GM12878 (cell line): ENCODE results near the gene GVQW3. TPM values are rescaled to one million over a fixed set of nuclear protein-coding genes. Genes with fewer than 3 reads are reported as not detected.

Experiments used
- ATAC-seq: fragments of 200-7000 bp; cut with Tn5 transposase; 3 replicates; pipeline ENCODE4 v1.9.1; 2020; ENCODE audit warnings: mild to moderate bottlenecking, moderate library complexity
- BruUV-seq: library from RNA; stranded (reverse); fragments of 400-500 nt; replicated peaks from 2 replicates; lab custom pipeline; 2021; lab: Mats Ljungman, UMichigan
- CTCF ChIA-PET: fragments of 300-600 bp; sonication (Branson Sonifier 250); formaldehyde crosslinking; extraction: SDS; loops from one replicate; lab custom pipeline; 2021; ENCODE audit warnings: inconsistent platforms; lab: Yijun Ruan, JAX
- POLR2A ChIA-PET: fragments of 350-600 bp; formaldehyde crosslinking; extraction: SDS; loops from one replicate; lab custom pipeline; 2021; ENCODE audit warnings: inconsistent platforms; lab: Charles Lee
- RAD21 ChIA-PET: fragments of 300-600 bp; sonication (Branson Sonifier 250); formaldehyde crosslinking; loops from one replicate; lab custom pipeline; 2023; ENCODE audit warnings: antibody characterized with exemption; ENCODE audit not compliant: unreplicated experiment; lab: Charles Lee
- SMC1A ChIA-PET: fragments of 300-600 bp; sonication (Branson Sonifier 250); formaldehyde crosslinking; loops from one replicate; lab custom pipeline; 2023; ENCODE audit not compliant: unreplicated experiment, uncharacterized antibody; lab: Charles Lee
- DNase-seq: peaks from one replicate; pipeline ENCODE4 v3.0.0-alpha.2; 2011; ENCODE audit warnings: low read depth, low spot score
- FAIRE-seq: peaks from 3 replicates; lab custom pipeline; 2011; peaks lifted over from hg19 to GRCh38; lab: Jason Lieb, UNC
- H2AFZ ChIP-seq: 2 replicates; pipeline ENCODE4 v1.6.0; 2011; ENCODE audit warnings: low read depth, low read length, control low read depth; ENCODE audit not compliant: control insufficient read depth
- H3K27ac ChIP-seq: 2 replicates; pipeline ENCODE4 v1.5.1; 2011; ENCODE audit warnings: control low read depth; ENCODE audit not compliant: control insufficient read depth, insufficient read depth
- H3K27me3 ChIP-seq, 2 experiments: replicated peaks in 1 of 2; 2 replicates each; pipeline versions ENCODE4 v1.6.0 to v1.6.1; 2011; ENCODE audit warnings: low read length in 1 of 2; ENCODE audit not compliant: control insufficient read depth in 2 of 2, insufficient read depth in 2 of 2
- H3K36me3 ChIP-seq, 2 experiments: 2 replicates each; pipeline ENCODE4 v1.5.1; 2011; ENCODE audit warnings: low read length in 1 of 2; ENCODE audit not compliant: control insufficient read depth in 2 of 2, insufficient read depth in 2 of 2
- H3K4me1 ChIP-seq: 2 replicates; pipeline ENCODE4 v1.6.1; 2011; ENCODE audit warnings: mild to moderate bottlenecking, low read length, moderate library complexity, mixed read lengths; ENCODE audit not compliant: control insufficient read depth, insufficient read depth
- H3K4me2 ChIP-seq: 2 replicates; pipeline ENCODE4 v1.6.0; 2011; ENCODE audit warnings: control low read depth; ENCODE audit not compliant: control insufficient read depth, insufficient read depth
- H3K4me3 ChIP-seq: fragments of 200-600 bp; sonication (generic); 2 replicates; pipeline ENCODE4 v1.5.1; 2016
- H3K79me2 ChIP-seq: 2 replicates; pipeline ENCODE4 v1.6.0; 2011; ENCODE audit warnings: low read length; ENCODE audit not compliant: control insufficient read depth, insufficient read depth
- H3K9ac ChIP-seq: 2 replicates; pipeline ENCODE4 v1.8.0; 2011; ENCODE audit warnings: low read length, control low read depth, mixed read lengths; ENCODE audit not compliant: control insufficient read depth, insufficient read depth
- H3K9me3 ChIP-seq: replicated peaks from 3 replicates; pipeline ENCODE4 v1.5.1; 2011; ENCODE audit warnings: mild to moderate bottlenecking, low read length; ENCODE audit not compliant: control insufficient read depth, insufficient read depth
- H4K20me1 ChIP-seq: 2 replicates; pipeline ENCODE4 v1.6.0; 2011; ENCODE audit not compliant: control insufficient read depth, insufficient read depth
- BACH1 ChIP-seq: fragments of 450-650 bp; IDR thresholded peaks from 2 replicates; pipeline ENCODE4 v1.6.1; 2017; ENCODE audit warnings: mild to moderate bottlenecking, borderline replicate concordance
- BMI1 ChIP-seq: fragments of 450-650 bp; IDR thresholded peaks from 2 replicates; pipeline ENCODE4 v1.6.1; 2016; ENCODE audit warnings: mild to moderate bottlenecking, moderate library complexity, borderline replicate concordance
- CREB1 ChIP-seq: IDR thresholded peaks from 2 replicates; pipeline ENCODE4 v1.6.1; 2012; ENCODE audit warnings: low read depth, mild to moderate bottlenecking, inconsistent platforms
- ELK1 ChIP-seq: IDR thresholded peaks from 2 replicates; pipeline ENCODE4 v1.6.1; 2012; ENCODE audit warnings: low read depth, low read length, improper control_type of control experiment
- EP300 ChIP-seq, 2 experiments: fragments of 150-350 bp in 1 of 2; IDR thresholded peaks; 2 replicates each; pipeline ENCODE4 v1.6.1; 2011 to 2012; ENCODE audit warnings: low read depth in 2 of 2, low read length in 2 of 2, borderline replicate concordance in 1 of 2, improper control_type of control experiment in 1 of 2, inconsistent platforms in 1 of 2; ENCODE audit not compliant: control insufficient read depth in 1 of 2
- FOS ChIP-seq: IDR thresholded peaks from 3 replicates; pipeline ENCODE4 v1.6.1; 2011; ENCODE audit warnings: borderline replicate concordance; ENCODE audit not compliant: insufficient read length; ENCODE audit errors: extremely low read depth
- HCFC1 ChIP-seq: fragments of 150-350 bp; IDR thresholded peaks from 2 replicates; pipeline ENCODE4 v1.6.1; 2014; ENCODE audit warnings: low read length
- HDAC6 ChIP-seq: fragments of 200-600 bp; sonication (generic); IDR thresholded peaks from one replicate; pipeline ENCODE4 v1.8.0; 2017; ENCODE audit warnings: antibody characterized with exemption; ENCODE audit not compliant: unreplicated experiment
- NFIC ChIP-seq: IDR thresholded peaks from 2 replicates; pipeline ENCODE4 v1.6.1; 2012; ENCODE audit warnings: low read depth, mild to moderate bottlenecking, inconsistent platforms, low read length, moderate library complexity
- NFYB ChIP-seq: IDR thresholded peaks from 2 replicates; pipeline ENCODE4 v1.6.1; 2011; ENCODE audit warnings: low read depth, mild to moderate bottlenecking, low read length, improper control_type of control experiment, moderate library complexity; ENCODE audit not compliant: insufficient read depth
- RUNX3 ChIP-seq: IDR thresholded peaks from 2 replicates; pipeline ENCODE4 v1.6.1; 2012; ENCODE audit warnings: low read length, inconsistent platforms
- TCF7 ChIP-seq: IDR thresholded peaks from 2 replicates; pipeline ENCODE4 v1.6.1; 2014; ENCODE audit warnings: antibody characterized with exemption, borderline replicate concordance
- ZBED1 ChIP-seq: IDR thresholded peaks from 2 replicates; pipeline ENCODE4 v1.6.1; 2016; ENCODE audit warnings: borderline replicate concordance
- ZNF217 ChIP-seq: fragments of 450-650 bp; IDR thresholded peaks from 2 replicates; pipeline ENCODE4 v1.6.1; 2017; ENCODE audit warnings: antibody characterized with exemption, mild to moderate bottlenecking
- ZNF24 ChIP-seq: fragments of 450-650 bp; IDR thresholded peaks from 2 replicates; pipeline ENCODE4 v1.6.1; 2017; ENCODE audit warnings: antibody characterized with exemption, mild to moderate bottlenecking
- WGBS: methylation state at CpG from one replicate; pipeline ENCODE4 v1.1.6; 2016; ENCODE audit warnings: low lambda C conversion rate; ENCODE audit not compliant: insufficient replicate concordance, insufficient coverage; ENCODE audit errors: missing lambda C conversion rate; 5-methylcytosine and 5-hydroxymethylcytosine counted together
- in situ Hi-C: fragments of 300-500 bp; cut with MboI; formaldehyde crosslinking; loops from 9 replicates; pipeline ENCODE4 v1.14.3; 2018; ENCODE audit warnings: mixed read lengths
- intact Hi-C: fragments of 100-400 bp; cut with micrococcal nuclease; formaldehyde crosslinking; loops from one replicate; pipeline ENCODE4 v1.14.2; 2022; ENCODE audit not compliant: unreplicated experiment
- polyA plus RNA-seq, 11 experiments: library from polyadenylated mRNA; depleted of rRNA in 4 of 11; unstranded in 6 of 11; stranded (reverse) in 5 of 11; fragments of >200 nt; fragmentation: Nextera tagmentation in 4 of 11; fragmentation: Illumina TruSeq in 1 of 11; extraction: Ambion mirVana in 4 of 11; extraction: Trizol in 1 of 11; gene quantifications; 1 replicate in 1 of 11; 2 replicates in 10 of 11; pipeline versions ENCODE4 v1.2.1 to v1.2.3, GENCODE V29; 2011 to 2016; ENCODE audit warnings: inconsistent platforms in 2 of 11, missing spikeins in 2 of 11, low read depth in 1 of 11
- total RNA-seq, 4 experiments: library from RNA; depleted of rRNA in 3 of 4; stranded (reverse); fragments of >200 nt in 3 of 4; fragmentation: Illumina TruSeq in 1 of 4; extraction: Trizol in 1 of 4; gene quantifications; 2 replicates each; pipeline versions ENCODE4 v1.2.1 to v1.2.3, GENCODE V29; 2013 to 2021
- TF ChIP-seq, protein P1 (sequence below): fragments of 450-650 bp; formaldehyde crosslinking; IDR thresholded peaks from 2 replicates; pipeline ENCODE4 v1.4.0; 2020; ENCODE audit warnings: mild to moderate bottlenecking, moderate library complexity
- TF ChIP-seq, protein P2 (sequence below): fragments of 450-650 bp; IDR thresholded peaks from 2 replicates; pipeline ENCODE4 v1.6.1; 2017; ENCODE audit warnings: low read depth, mild to moderate bottlenecking, moderate library complexity

Gene GVQW3
- total and polyA plus RNA-seq, 10 of the 15 experiments (the other 5 are each of a cell fraction or from before 2014, with no cell fraction given): 0.13 to 3.3 (median 1.7) TPM

DNA sequence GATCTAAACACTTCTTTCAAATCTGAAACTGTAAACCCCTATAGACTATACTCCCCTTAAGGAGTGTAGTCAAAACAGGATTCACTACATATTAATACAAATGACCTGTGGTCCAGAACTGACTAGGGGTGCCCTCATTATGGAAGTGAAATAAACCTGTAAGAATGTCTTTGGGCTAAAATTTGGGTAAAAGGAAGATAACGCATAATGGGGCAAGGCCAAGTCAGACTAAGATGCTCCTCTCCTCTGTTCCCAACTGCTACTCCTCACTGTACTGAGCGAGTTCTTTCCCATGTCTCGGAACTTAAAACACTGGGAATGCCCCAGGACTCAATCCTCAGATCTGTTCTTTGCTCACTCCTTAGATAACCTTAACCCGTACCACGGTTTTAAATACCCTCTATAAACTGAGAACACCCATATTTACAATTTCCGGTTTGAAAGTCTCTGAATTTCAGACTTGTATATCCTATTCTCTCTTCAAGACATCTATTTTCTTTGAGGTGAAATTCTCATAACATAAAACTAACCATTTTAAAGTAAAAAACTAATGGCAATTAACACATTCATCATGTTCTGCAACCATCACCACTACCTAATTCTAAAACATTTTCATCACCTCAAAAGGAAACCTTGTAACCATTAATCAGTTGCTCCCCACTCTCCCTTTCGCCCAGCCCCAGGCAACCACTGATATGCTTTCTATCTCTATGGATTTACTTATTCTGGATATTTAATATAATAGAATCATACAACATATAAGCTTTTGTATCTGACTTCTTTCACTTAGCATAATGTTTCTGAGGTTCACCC, 4.2 kb upstream of the GVQW3 start:
- ChIA-PET CTCF (no interaction called here), RAD21 (no interaction called here), SMC1A (no interaction called here), POLR2A (interaction anchor here (1.0 kb wide), 1 partner anchor 143 kb away, joined by 3 read pairs; no protein-coding TSS in a partner anchor)
- Histone ChIP-seq H3K27ac (no peak overlapping the region), H3K4me1 (peaks cover 24% of the 10 kb centered on the region), H3K36me3 (no peaks in the 10 kb centered on the region), H3K9ac (no peak overlapping the region), H3K4me3 (0 out of 2 replicates have a peak overlapping the region, but pooled peaks have one; percentile 16), H3K4me2 (peak overlapping the region; percentile 72), H3K27me3 (no peaks in the 10 kb centered on the region), H4K20me1 (peaks cover 5% of the 10 kb centered on the region), H3K79me2 (peaks cover 17% of the 10 kb centered on the region), H3K9me3 (no peaks in the 10 kb centered on the region), H2AFZ (no peak overlapping the region)
- in situ Hi-C loops: no loop called here
- peak; percentile 52 for ATAC-seq
- WGBS: 1% methylated on average over 7 of the region's 7 CpGs
- intact Hi-C loops: loop anchor here (10.0 kb wide), 1 partner anchor 298 kb away; the partner anchor contains the start of gene LRRC32
- FAIRE-seq: peak; percentile 41
- BruUV-seq: no TSS peak
- peak; percentile 31 for DNase-seq
- no peak for TF ChIP-seq HDAC6
- peak; percentile 31 to 74; a peak in 2 of 4 replicates for TF ChIP-seq EP300 (IDR thresholded peaks at IDR 0.05; ENCODE audit: borderline replicate concordance in 1 of 2, control insufficient read depth in 1 of 2, low read depth in 2 of 2, low read length in 2 of 2)
- TF ChIP-seq FOS: no peak
- TF ChIP-seq RUNX3: peak; percentile 98
- TF ChIP-seq CREB1: peak; percentile 30; the same call in 1 of the 2 replicates
- peak; percentile 95 for TF ChIP-seq NFIC
- TF ChIP-seq BACH1: no peak
- TF ChIP-seq, protein P1, sequence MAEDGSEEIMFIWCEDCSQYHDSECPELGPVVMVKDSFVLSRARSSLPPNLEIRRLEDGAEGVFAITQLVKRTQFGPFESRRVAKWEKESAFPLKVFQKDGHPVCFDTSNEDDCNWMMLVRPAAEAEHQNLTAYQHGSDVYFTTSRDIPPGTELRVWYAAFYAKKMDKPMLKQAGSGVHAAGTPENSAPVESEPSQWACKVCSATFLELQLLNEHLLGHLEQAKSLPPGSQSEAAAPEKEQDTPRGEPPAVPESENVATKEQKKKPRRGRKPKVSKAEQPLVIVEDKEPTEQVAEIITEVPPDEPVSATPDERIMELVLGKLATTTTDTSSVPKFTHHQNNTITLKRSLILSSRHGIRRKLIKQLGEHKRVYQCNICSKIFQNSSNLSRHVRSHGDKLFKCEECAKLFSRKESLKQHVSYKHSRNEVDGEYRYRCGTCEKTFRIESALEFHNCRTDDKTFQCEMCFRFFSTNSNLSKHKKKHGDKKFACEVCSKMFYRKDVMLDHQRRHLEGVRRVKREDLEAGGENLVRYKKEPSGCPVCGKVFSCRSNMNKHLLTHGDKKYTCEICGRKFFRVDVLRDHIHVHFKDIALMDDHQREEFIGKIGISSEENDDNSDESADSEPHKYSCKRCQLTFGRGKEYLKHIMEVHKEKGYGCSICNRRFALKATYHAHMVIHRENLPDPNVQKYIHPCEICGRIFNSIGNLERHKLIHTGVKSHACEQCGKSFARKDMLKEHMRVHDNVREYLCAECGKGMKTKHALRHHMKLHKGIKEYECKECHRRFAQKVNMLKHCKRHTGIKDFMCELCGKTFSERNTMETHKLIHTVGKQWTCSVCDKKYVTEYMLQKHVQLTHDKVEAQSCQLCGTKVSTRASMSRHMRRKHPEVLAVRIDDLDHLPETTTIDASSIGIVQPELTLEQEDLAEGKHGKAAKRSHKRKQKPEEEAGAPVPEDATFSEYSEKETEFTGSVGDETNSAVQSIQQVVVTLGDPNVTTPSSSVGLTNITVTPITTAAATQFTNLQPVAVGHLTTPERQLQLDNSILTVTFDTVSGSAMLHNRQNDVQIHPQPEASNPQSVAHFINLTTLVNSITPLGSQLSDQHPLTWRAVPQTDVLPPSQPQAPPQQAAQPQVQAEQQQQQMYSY (CRISPR knock-in tag): no peak
- no peak for TF ChIP-seq HCFC1
- TF ChIP-seq NFYB: no peak
- TF ChIP-seq ELK1: peak; percentile 69; the same call in 1 of the 2 replicates
- 0 out of 2 replicates have a peak, but pooled peaks have one; percentile 49 for TF ChIP-seq BMI1
- 0 out of 2 replicates have a peak, but pooled peaks have one; percentile 21 for TF ChIP-seq ZNF24
- TF ChIP-seq ZBED1: peak; percentile 80; the same call in 1 of the 2 replicates
- TF ChIP-seq, protein P2, sequence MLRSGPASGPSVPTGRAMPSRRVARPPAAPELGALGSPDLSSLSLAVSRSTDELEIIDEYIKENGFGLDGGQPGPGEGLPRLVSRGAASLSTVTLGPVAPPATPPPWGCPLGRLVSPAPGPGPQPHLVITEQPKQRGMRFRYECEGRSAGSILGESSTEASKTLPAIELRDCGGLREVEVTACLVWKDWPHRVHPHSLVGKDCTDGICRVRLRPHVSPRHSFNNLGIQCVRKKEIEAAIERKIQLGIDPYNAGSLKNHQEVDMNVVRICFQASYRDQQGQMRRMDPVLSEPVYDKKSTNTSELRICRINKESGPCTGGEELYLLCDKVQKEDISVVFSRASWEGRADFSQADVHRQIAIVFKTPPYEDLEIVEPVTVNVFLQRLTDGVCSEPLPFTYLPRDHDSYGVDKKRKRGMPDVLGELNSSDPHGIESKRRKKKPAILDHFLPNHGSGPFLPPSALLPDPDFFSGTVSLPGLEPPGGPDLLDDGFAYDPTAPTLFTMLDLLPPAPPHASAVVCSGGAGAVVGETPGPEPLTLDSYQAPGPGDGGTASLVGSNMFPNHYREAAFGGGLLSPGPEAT: 0 out of 2 replicates have a peak, but pooled peaks have one; percentile 30
- TF ChIP-seq TCF7: peak; percentile 69
- TF ChIP-seq ZNF217: peak; percentile 91; the same call in 1 of the 2 replicates
